K562 (cell line): Measurements from ENCODE around the gene AKT3. TPM values are rescaled to one million over a fixed set of nuclear protein-coding genes. Genes with fewer than 3 reads are reported as not detected.

Source experiments
- BMI1 ChIP-seq: fragments of 150-350 bp; IDR thresholded peaks from 2 replicates; pipeline ENCODE4 v1.6.1; 2014; ENCODE audit warnings: low read length
- FIP1L1 ChIP-seq: fragments of 200-400 bp; formaldehyde crosslinking; IDR thresholded peaks from 2 replicates; pipeline ENCODE4 v1.6.1; 2018; ENCODE audit warnings: mild to moderate bottlenecking, low read depth, low read length; ENCODE audit not compliant: poor library complexity, severe bottlenecking
- HNRNPLL ChIP-seq: fragments of 200-400 bp; formaldehyde crosslinking; IDR thresholded peaks from 2 replicates; pipeline ENCODE4 v1.6.1; 2017; ENCODE audit warnings: low read length, low read depth, mild to moderate bottlenecking; ENCODE audit not compliant: poor library complexity, severe bottlenecking
- KDM5B ChIP-seq: fragments of 200-600 bp; sonication (generic); IDR thresholded peaks from 2 replicates; pipeline ENCODE4 v1.6.1; 2012; ENCODE audit warnings: low read depth, mild to moderate bottlenecking, moderate library complexity, low read length, control low read depth, inconsistent platforms; ENCODE audit not compliant: insufficient replicate concordance
- KLF13 ChIP-seq: fragments of 450-650 bp; IDR thresholded peaks from 2 replicates; pipeline ENCODE4 v1.6.1; 2016; ENCODE audit warnings: missing genetic modification characterization, low read depth, mild to moderate bottlenecking, missing compliant biosample characterization, moderate library complexity, borderline replicate concordance
- MAZ ChIP-seq, 2 experiments: fragments of 450-650 bp in 1 of 2; sonication (generic) in 1 of 2; formaldehyde crosslinking; IDR thresholded peaks in 1 of 2; conservative IDR thresholded peaks in 1 of 2; 2 replicates each; pipeline versions ENCODE4 v1.4.0 to v1.5.0; 2020; ENCODE audit warnings: mild to moderate bottlenecking in 1 of 2, missing genetic modification reagents in 1 of 2
- MTA3 ChIP-seq: fragments of 450-650 bp; formaldehyde crosslinking; IDR thresholded peaks from 2 replicates; pipeline ENCODE4 v1.6.1; 2017; ENCODE audit warnings: mild to moderate bottlenecking, borderline replicate concordance
- PHTF2 ChIP-seq: fragments of 250-450 bp; sonication (Bioruptor Pico); IDR thresholded peaks from 2 replicates; pipeline ENCODE4 v1.5.0; 2021; ENCODE audit warnings: mild to moderate bottlenecking
- POLR2G ChIP-seq: fragments of 200-400 bp; formaldehyde crosslinking; IDR thresholded peaks from 2 replicates; pipeline ENCODE4 v1.6.1; 2017; ENCODE audit warnings: low read depth, mild to moderate bottlenecking, antibody characterized with exemption, low read length, moderate library complexity
- ZBTB40 ChIP-seq, 2 experiments: fragments of 450-650 bp in 1 of 2; sonication (generic) in 1 of 2; formaldehyde crosslinking in 1 of 2; IDR thresholded peaks; 2 replicates each; pipeline versions ENCODE4 v1.7.1 to v1.9.0; 2016 to 2022; ENCODE audit warnings: inconsistent platforms in 1 of 2, mild to moderate bottlenecking in 1 of 2, missing genetic modification reagents in 1 of 2
- polyA plus RNA-seq, 8 experiments: library from polyadenylated mRNA; depleted of rRNA in 4 of 8; stranded (reverse) in 5 of 8; unstranded in 3 of 8; fragments of >200 nt; fragmentation: Nextera tagmentation in 2 of 8; fragmentation: Illumina TruSeq in 1 of 8; extraction: Ambion mirVana in 2 of 8; extraction: Trizol in 1 of 8; gene quantifications; 2 replicates each; pipeline versions ENCODE4 v1.2.1 to v1.2.3, GENCODE V29; 2011 to 2014; ENCODE audit warnings: inconsistent platforms in 1 of 8, missing spikeins in 1 of 8
- total RNA-seq, 7 experiments: library from RNA; depleted of rRNA in 6 of 7; stranded (reverse); fragments of >200 nt in 6 of 7; fragmentation: Illumina TruSeq in 2 of 7; extraction: Trizol in 2 of 7; gene quantifications; 2 replicates each; pipeline versions ENCODE4 v1.2.1 to v1.2.3, GENCODE V29; 2011 to 2021; ENCODE audit warnings: low replicate concordance in 1 of 7
- TF ChIP-seq, protein P1 (sequence below), 2 experiments: IDR thresholded peaks; 2 replicates each; pipeline ENCODE4 v1.6.1; 2011; ENCODE audit warnings: borderline replicate concordance in 1 of 2, control low read depth in 1 of 2, low read depth in 1 of 2, low read length in 1 of 2, mild to moderate bottlenecking in 1 of 2, mixed read lengths in 1 of 2, moderate library complexity in 1 of 2; ENCODE audit not compliant: insufficient read depth in 1 of 2, insufficient read length in 1 of 2, poor library complexity in 1 of 2, severe bottlenecking in 1 of 2; ENCODE audit errors: extremely low read depth in 1 of 2
- TF ChIP-seq, protein P2 (sequence below): fragments of 200-800 bp; sonication (Bioruptor generic); IDR thresholded peaks from 2 replicates; pipeline ENCODE4 v1.6.1; 2017; ENCODE audit warnings: missing genetic modification characterization, missing compliant biosample characterization

Gene AKT3
- total and polyA plus RNA-seq, 9 of the 15 experiments (the other 6 are each of a cell fraction or from before 2014, with no cell fraction given): 0.04 to 0.54 (median 0.18) TPM; not detected in 1

DNA sequence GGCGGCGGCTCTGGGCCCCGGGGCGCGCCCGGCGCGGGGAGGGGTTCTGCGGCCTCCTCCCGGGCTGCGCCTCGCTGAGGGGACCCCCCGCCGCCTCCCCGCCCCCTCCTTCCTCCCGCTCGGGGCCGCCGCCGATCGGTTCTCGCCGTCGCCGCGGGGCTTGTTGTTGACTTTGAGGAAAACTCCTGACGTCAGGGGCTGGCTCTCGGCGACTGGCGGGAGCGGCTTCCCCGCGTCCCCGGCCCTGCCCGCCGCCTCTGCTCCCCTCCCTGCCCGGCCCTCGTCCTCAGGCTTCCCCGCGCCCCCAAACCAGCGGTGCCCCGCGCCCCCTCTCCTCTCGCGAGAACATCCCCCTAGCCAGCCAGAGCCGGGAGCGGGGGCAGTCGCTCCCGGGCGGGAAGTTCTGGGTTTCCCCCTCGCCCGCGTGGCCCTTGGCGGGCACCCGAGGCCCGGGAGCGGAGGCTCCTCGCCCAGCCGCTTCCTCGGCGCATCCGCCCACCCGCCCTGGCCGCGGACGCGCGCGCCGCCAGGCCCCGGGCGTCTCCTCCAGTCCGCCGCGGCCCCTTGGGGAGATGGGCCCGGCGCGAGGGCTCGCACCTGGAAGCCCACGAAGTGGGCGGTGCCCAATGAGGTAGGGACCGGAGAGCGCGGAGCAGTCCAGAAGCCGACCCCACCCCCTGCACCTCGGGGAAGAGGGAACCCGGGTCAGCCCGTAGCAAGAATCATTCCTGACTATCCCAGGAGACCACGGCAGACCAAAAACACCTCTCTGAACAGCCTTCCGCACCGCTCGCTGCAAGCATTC, 611 bp upstream of the AKT3 start (continued):
- TF ChIP-seq ZBTB40 (IDR thresholded peaks at IDR 0.05) (0 out of 2 replicates have a peak, but pooled peaks have one; percentile 41), ZBTB40 (CRISPR knock-in tag; IDR thresholded peaks at IDR 0.05) (no peak), MTA3 (0 out of 2 replicates have a peak, but pooled peaks have one; percentile 36), POLR2G (peak; percentile 60), MAZ (CRISPR knock-in tag; conservative IDR thresholded peaks at IDR 0.05 in 1 of 2, IDR thresholded peaks at IDR 0.05 in 1 of 2) (peak; percentile 58 to 60; a peak in 3 of 4 replicates), HNRNPLL (peak; percentile 18), BMI1 (no peak), FIP1L1 (peak; percentile 66), PHTF2 (no peak), KLF13 (peak; percentile 68), KDM5B (no peak)
- TF ChIP-seq, protein P1, sequence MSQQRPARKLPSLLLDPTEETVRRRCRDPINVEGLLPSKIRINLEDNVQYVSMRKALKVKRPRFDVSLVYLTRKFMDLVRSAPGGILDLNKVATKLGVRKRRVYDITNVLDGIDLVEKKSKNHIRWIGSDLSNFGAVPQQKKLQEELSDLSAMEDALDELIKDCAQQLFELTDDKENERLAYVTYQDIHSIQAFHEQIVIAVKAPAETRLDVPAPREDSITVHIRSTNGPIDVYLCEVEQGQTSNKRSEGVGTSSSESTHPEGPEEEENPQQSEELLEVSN (IDR thresholded peaks at IDR 0.05; ENCODE audit: borderline replicate concordance in 1 of 2, extremely low read depth in 1 of 2, insufficient read depth in 1 of 2, insufficient read length in 1 of 2, low read depth in 1 of 2, low read length in 1 of 2, poor library complexity in 1 of 2, severe bottlenecking in 1 of 2): peak; percentile 94 to 98
- TF ChIP-seq, protein P2, sequence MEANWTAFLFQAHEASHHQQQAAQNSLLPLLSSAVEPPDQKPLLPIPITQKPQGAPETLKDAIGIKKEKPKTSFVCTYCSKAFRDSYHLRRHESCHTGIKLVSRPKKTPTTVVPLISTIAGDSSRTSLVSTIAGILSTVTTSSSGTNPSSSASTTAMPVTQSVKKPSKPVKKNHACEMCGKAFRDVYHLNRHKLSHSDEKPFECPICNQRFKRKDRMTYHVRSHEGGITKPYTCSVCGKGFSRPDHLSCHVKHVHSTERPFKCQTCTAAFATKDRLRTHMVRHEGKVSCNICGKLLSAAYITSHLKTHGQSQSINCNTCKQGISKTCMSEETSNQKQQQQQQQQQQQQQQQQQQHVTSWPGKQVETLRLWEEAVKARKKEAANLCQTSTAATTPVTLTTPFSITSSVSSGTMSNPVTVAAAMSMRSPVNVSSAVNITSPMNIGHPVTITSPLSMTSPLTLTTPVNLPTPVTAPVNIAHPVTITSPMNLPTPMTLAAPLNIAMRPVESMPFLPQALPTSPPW: peak; percentile 68
